Measurements from ENCODE around the gene FBXW7. TPM values are rescaled to one million over a fixed set of nuclear protein-coding genes. Genes with fewer than 3 reads are reported as not detected.

Gene FBXW7
- total and polyA plus RNA-seq, 2 donors from 2014 or later, result 5.5 to 64.0 TPM

DNA sequence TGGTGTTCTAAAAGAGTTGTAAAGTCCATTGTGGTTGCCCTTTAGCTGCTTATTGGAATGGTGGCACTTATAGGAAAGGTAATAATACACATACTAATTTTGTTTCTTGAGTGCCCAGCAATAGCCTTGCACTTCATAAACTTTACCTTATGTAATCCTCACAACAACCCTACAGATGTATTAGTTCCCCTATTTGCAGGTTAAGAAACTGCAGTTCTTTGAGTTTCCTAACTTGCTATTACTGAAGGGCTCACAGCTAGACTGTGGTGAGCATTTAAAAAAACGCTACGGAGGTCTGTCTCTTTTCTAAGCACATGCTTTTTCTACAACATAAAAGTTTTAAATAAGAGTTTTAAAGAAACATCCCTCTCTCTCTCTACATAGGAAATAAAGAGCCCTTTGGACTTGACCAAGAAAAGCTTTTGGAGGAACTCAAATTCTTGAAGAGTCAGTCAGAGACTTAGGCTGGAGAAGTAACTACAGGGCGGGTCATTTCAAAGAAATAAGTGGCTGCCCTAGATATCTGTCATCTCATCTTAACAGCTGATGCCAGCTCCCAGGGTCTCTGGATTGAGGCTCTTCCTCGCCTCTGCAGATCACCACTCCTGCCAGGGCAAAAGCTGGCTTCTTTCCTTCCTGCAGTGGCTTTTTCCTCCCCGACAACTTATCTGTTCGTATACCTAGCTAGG, 42.0 kb upstream of the FBXW7 start:
- H3K4me3 ChIP-seq (ENCODE audit: low read length in 3 of 3), result no peak overlapping the region
- H3K27me3 ChIP-seq (ENCODE audit: control insufficient read depth, insufficient read depth, low read length), result no peaks in the 10 kb centered on the region
- no peaks in the 10 kb centered on the region for H3K9me3 ChIP-seq (ENCODE audit: control insufficient read depth in 2 of 3, insufficient read depth in 1 of 3, low read length in 3 of 3)
- no peaks in the 10 kb centered on the region for H3K36me3 ChIP-seq (ENCODE audit: control insufficient read depth in 2 of 3, insufficient read depth in 3 of 3, low read length in 3 of 3)
- no peaks in the 10 kb centered on the region for H3K4me1 ChIP-seq (ENCODE audit: control insufficient read depth in 2 of 3, insufficient read depth in 2 of 3, low read depth in 1 of 3, low read length in 3 of 3)
- H3K9ac ChIP-seq (ENCODE audit: low read length in 3 of 3), result no peak overlapping the region
- intact Hi-C loops (cut with DNase I), result no loop called here
- no peak overlapping the region for H3K27ac ChIP-seq (ENCODE audit: low read depth in 2 of 2, low read length in 2 of 2)
- FAIRE-seq (no peak), DNase-seq (no peak)
- TF ChIP-seq, protein P1, sequence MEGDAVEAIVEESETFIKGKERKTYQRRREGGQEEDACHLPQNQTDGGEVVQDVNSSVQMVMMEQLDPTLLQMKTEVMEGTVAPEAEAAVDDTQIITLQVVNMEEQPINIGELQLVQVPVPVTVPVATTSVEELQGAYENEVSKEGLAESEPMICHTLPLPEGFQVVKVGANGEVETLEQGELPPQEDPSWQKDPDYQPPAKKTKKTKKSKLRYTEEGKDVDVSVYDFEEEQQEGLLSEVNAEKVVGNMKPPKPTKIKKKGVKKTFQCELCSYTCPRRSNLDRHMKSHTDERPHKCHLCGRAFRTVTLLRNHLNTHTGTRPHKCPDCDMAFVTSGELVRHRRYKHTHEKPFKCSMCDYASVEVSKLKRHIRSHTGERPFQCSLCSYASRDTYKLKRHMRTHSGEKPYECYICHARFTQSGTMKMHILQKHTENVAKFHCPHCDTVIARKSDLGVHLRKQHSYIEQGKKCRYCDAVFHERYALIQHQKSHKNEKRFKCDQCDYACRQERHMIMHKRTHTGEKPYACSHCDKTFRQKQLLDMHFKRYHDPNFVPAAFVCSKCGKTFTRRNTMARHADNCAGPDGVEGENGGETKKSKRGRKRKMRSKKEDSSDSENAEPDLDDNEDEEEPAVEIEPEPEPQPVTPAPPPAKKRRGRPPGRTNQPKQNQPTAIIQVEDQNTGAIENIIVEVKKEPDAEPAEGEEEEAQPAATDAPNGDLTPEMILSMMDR (IDR thresholded peaks at IDR 0.05; ENCODE audit: borderline replicate concordance, extremely low read depth, insufficient read depth), result no peak

DNA sequence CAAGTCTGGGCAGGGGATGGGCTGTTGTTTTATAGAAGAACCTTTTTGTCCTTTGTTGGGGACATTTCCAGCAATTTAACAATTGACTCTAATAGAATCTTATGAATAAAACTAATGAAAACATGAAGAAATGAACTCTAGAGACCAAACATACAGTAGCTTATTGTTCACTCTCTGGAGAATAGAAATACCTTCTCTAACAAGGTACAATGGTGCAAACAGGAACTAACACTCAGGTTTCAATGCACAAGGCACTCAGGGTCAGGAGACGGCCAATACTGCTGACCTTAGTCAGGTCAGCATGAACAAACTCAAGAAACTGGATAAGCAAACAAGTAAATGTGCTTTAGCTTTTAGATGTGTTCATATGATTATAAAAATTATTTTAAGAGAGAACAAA, 39.6 kb upstream of the FBXW7 start:
- FAIRE-seq, result no peak
- no peak overlapping the region for H3K27ac ChIP-seq (ENCODE audit: low read depth in 2 of 2, low read length in 2 of 2)
- intact Hi-C loops (cut with DNase I), result no loop called here

DNA sequence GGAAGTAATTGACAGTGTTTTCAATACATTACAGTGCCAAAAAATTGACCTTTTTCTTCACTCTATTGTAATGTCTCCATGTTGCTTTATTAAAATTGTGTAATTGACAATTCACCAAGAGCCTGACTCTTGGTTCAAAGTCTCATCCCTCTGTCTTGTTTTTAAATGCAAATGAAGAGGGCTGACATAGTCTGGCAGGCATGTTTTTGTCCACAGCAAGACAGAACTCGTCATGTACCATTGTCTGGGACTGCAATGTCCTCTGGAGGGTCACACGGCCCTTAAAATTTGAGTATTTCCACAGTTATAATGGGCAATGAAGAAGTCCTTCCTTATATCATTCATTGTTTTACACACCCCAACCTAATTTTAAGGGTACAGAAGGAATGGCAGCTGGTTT, 38.0 kb upstream of the FBXW7 start:
- Histone ChIP-seq H3K4me3 (ENCODE audit: low read length in 3 of 3) (no peak overlapping the region), H3K9ac (ENCODE audit: low read length in 3 of 3) (no peak overlapping the region), H3K4me1 (ENCODE audit: control insufficient read depth in 2 of 3, insufficient read depth in 2 of 3, low read depth in 1 of 3, low read length in 3 of 3) (no peaks in the 10 kb centered on the region), H3K36me3 (ENCODE audit: control insufficient read depth in 2 of 3, insufficient read depth in 3 of 3, low read length in 3 of 3) (no peaks in the 10 kb centered on the region), H3K9me3 (ENCODE audit: control insufficient read depth in 2 of 3, insufficient read depth in 1 of 3, low read length in 3 of 3) (no peaks in the 10 kb centered on the region), H3K27ac (ENCODE audit: low read depth in 2 of 2, low read length in 2 of 2) (no peak overlapping the region), H3K27me3 (ENCODE audit: control insufficient read depth, insufficient read depth, low read length) (no peaks in the 10 kb centered on the region)
- TF ChIP-seq, protein P1 (IDR thresholded peaks at IDR 0.05; ENCODE audit: borderline replicate concordance, extremely low read depth, insufficient read depth), result no peak
- intact Hi-C loops (cut with DNase I), result no loop called here
- FAIRE-seq (no peak), DNase-seq (no peak)

More for the DNA sequence above, 39.6 kb upstream of the FBXW7 start:
- Histone ChIP-seq H3K4me1 (ENCODE audit: control insufficient read depth in 2 of 3, insufficient read depth in 2 of 3, low read depth in 1 of 3, low read length in 3 of 3) (no peaks in the 10 kb centered on the region), H3K9ac (ENCODE audit: low read length in 3 of 3) (no peak overlapping the region), H3K4me3 (ENCODE audit: low read length in 3 of 3) (no peak overlapping the region), H3K27me3 (ENCODE audit: control insufficient read depth, insufficient read depth, low read length) (no peaks in the 10 kb centered on the region), H3K9me3 (ENCODE audit: control insufficient read depth in 2 of 3, insufficient read depth in 1 of 3, low read length in 3 of 3) (no peaks in the 10 kb centered on the region), H3K36me3 (ENCODE audit: control insufficient read depth in 2 of 3, insufficient read depth in 3 of 3, low read length in 3 of 3) (no peaks in the 10 kb centered on the region)
- TF ChIP-seq, protein P1 (IDR thresholded peaks at IDR 0.05; ENCODE audit: borderline replicate concordance, extremely low read depth, insufficient read depth), result no peak
- no peak for DNase-seq
